Endodermal cell (in vitro differentiated cells): ENCODE results near the gene TOMM40L. TPM values are rescaled to one million over a fixed set of nuclear protein-coding genes. Genes with fewer than 3 reads are reported as not detected.

Source experiments
- DNase-seq: peaks from one replicate; pipeline ENCODE4 v3.0.0-alpha.2; 2017
- H3K27ac ChIP-seq: 2 replicates; pipeline ENCODE4 v1.5.1; 2013; ENCODE audit warnings: mild to moderate bottlenecking, low read depth, low read length, moderate library complexity
- H3K27me3 ChIP-seq: 2 replicates; pipeline ENCODE4 v1.6.1; 2013; ENCODE audit warnings: mild to moderate bottlenecking, low read length, moderate library complexity; ENCODE audit not compliant: insufficient read depth, control insufficient read depth, poor library complexity, severe bottlenecking
- H3K36me3 ChIP-seq: 2 replicates; pipeline ENCODE4 v1.7.0; 2013; ENCODE audit warnings: mild to moderate bottlenecking, low read length, moderate library complexity; ENCODE audit not compliant: control insufficient read depth, insufficient read depth
- H3K4me1 ChIP-seq: one replicate; pipeline ENCODE4 v1.7.0; 2013; ENCODE audit warnings: low read length; ENCODE audit not compliant: control insufficient read depth, insufficient read depth
- H3K4me3 ChIP-seq: 2 replicates; pipeline ENCODE4 v1.5.1; 2013; ENCODE audit warnings: mild to moderate bottlenecking, low read length, moderate library complexity
- H3K9ac ChIP-seq: 2 replicates; pipeline ENCODE4 v1.6.1; 2013; ENCODE audit warnings: mild to moderate bottlenecking, low read length, moderate library complexity; ENCODE audit not compliant: poor library complexity, severe bottlenecking; ENCODE audit errors: extremely low read depth
- H3K9me3 ChIP-seq: 2 replicates; pipeline ENCODE4 v1.6.1; 2013; ENCODE audit warnings: mild to moderate bottlenecking, low read length, moderate library complexity; ENCODE audit not compliant: control insufficient read depth
- H3K27ac Mint-ChIP-seq: 2 replicates; pipeline ENCODE4 v1.8.0; 2020; ENCODE audit warnings: mixed read lengths
- H3K27me3 Mint-ChIP-seq: 2 replicates; pipeline ENCODE4 v1.8.0; 2021; ENCODE audit warnings: mild to moderate bottlenecking, mixed read lengths; ENCODE audit not compliant: insufficient read depth
- H3K36me3 Mint-ChIP-seq: 2 replicates; pipeline ENCODE4 v1.8.0; 2020; ENCODE audit warnings: low read depth, mixed read lengths
- H3K4me1 Mint-ChIP-seq: 2 replicates; pipeline ENCODE4 v1.8.0; 2020; ENCODE audit warnings: mixed read lengths
- H3K4me3 Mint-ChIP-seq: 2 replicates; pipeline ENCODE4 v1.8.0; 2020; ENCODE audit warnings: mild to moderate bottlenecking, moderate library complexity, mixed read lengths
- H3K9me3 Mint-ChIP-seq: 2 replicates; pipeline ENCODE4 v1.8.0; 2020; ENCODE audit warnings: mild to moderate bottlenecking, mixed read lengths
- WGBS, 2 experiments: methylation state at CpG; one replicate each; pipeline versions ENCODE4 v1.1.5 to v1.1.7; 2013; ENCODE audit warnings: missing lambda C conversion rate in 2 of 2, mixed read lengths in 1 of 2; ENCODE audit not compliant: insufficient coverage in 1 of 2, insufficient read length in 1 of 2; 5-methylcytosine and 5-hydroxymethylcytosine counted together
- total RNA-seq, 2 donors: library from RNA; stranded (reverse); fragmentation: NEBNext Ultra II Directional in 1 of 2; extraction: Animal tissue kit (Norgen Biotek cat#: 25700) in 1 of 2; gene quantifications; 2 replicates in 1 of 2; 3 replicates in 1 of 2; pipeline ENCODE4 v1.2.1, GENCODE V29; 2021
- TF ChIP-seq, protein P1 (sequence below): fragments of 200-600 bp; sonication (generic); conservative IDR thresholded peaks from 2 replicates; pipeline ENCODE4 v1.5.0; 2021; ENCODE audit warnings: antibody characterized with exemption, mild to moderate bottlenecking

TOMM40L gene
- total RNA-seq, 2 donors from 2014 or later: 9.0 to 11.6 TPM

GRCh38 chr1:161196111-161196510, 29.7 kb upstream of the TOMM40L start:
- no peaks in the 10 kb centered on the region for H3K36me3 ChIP-seq
- peaks cover 8% of the 10 kb centered on the region for H3K4me1 ChIP-seq
- no peak for DNase-seq
- no peaks in the 10 kb centered on the region for H3K27me3 ChIP-seq
- H3K9ac ChIP-seq: no peak overlapping the region
- Mint-ChIP-seq H3K27me3 (no peaks in the 10 kb centered on the region), H3K4me3 (no peak overlapping the region), H3K9me3 (no peaks in the 10 kb centered on the region), H3K36me3 (no peaks in the 10 kb centered on the region), H3K4me1 (peaks cover 43% of the 10 kb centered on the region), H3K27ac (no peak overlapping the region)
- no peak overlapping the region for H3K27ac ChIP-seq
- TF ChIP-seq, protein P1, sequence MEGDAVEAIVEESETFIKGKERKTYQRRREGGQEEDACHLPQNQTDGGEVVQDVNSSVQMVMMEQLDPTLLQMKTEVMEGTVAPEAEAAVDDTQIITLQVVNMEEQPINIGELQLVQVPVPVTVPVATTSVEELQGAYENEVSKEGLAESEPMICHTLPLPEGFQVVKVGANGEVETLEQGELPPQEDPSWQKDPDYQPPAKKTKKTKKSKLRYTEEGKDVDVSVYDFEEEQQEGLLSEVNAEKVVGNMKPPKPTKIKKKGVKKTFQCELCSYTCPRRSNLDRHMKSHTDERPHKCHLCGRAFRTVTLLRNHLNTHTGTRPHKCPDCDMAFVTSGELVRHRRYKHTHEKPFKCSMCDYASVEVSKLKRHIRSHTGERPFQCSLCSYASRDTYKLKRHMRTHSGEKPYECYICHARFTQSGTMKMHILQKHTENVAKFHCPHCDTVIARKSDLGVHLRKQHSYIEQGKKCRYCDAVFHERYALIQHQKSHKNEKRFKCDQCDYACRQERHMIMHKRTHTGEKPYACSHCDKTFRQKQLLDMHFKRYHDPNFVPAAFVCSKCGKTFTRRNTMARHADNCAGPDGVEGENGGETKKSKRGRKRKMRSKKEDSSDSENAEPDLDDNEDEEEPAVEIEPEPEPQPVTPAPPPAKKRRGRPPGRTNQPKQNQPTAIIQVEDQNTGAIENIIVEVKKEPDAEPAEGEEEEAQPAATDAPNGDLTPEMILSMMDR: no peak
- 95 to 96% methylated on average over 4 to 7 of the region's 7 CpGs for WGBS, 2 experiments
- H3K4me3 ChIP-seq: no peak overlapping the region
- H3K9me3 ChIP-seq: no peaks in the 10 kb centered on the region

DNA sequence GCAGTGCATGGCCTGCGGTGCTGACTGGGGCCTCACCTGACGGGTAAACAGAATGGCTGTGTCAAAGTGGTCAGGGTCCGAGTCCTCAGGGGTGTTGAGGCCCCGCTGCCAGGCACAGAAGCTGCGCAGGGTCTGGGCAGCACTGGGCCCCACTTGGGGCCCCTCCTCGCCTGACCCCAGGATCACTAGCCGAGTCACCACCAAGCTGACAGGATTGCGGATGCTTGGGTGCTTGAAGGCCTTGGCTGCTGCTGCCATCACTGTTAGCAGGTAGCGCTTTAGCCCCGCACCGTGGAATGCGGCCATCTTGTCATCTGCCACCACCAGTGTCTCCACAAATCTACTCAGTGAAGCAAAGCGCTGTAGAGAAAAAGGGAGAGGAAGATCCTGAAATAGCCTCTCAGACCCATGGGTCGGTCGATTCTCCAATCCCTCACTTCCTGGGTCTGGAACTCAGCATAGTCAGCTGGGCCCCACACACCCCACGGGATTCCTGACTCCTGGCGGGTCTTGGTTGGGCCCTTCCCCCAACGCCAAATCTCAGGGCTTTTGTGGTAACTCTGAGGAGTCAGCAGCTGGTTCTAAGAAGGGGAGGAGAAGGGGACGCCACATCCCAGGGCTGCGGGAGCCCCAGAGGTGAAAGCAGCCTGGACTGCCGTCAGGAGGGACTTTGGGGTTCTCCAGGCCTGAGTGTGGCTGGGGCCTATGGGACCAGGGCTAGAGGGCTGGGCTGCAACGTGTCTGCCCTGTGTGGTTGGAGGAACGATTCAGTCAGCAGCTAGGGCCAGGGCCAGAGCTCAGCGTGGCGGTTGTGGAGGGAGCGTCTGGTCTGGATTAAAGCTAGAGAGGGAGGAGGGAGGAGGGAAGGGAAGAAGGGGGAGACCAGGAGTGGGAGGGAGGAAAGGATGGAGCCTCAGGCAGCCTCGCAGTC, 29.1 kb upstream of the TOMM40L start:
- Histone ChIP-seq H3K9ac (no peak overlapping the region), H3K36me3 (no peaks in the 10 kb centered on the region), H3K4me1 (peaks cover 13% of the 10 kb centered on the region), H3K4me3 (no peak overlapping the region), H3K27ac (peak overlapping the region; percentile 16), H3K27me3 (no peaks in the 10 kb centered on the region), H3K9me3 (no peaks in the 10 kb centered on the region)
- peak overlapping the region; percentile 31 for H3K4me3 Mint-ChIP-seq
- peak; percentile 57 for DNase-seq
- no peaks in the 10 kb centered on the region for H3K9me3 Mint-ChIP-seq
- H3K27me3 Mint-ChIP-seq: no peaks in the 10 kb centered on the region
- H3K36me3 Mint-ChIP-seq: no peaks in the 10 kb centered on the region
- peak overlapping the region; percentile 48 for H3K27ac Mint-ChIP-seq
- TF ChIP-seq, protein P1: no peak
- WGBS, 2 experiments: 84 to 88% methylated on average over 20 to 27 of the region's 27 CpGs
- H3K4me1 Mint-ChIP-seq: peaks cover 50% of the 10 kb centered on the region

GRCh38 chr1:161197560-161198193, 28.2 kb upstream of the TOMM40L start:
- Mint-ChIP-seq H3K9me3 (no peaks in the 10 kb centered on the region), H3K27ac (no peak overlapping the region), H3K4me3 (peak overlapping the region; percentile 31), H3K4me1 (peaks cover 50% of the 10 kb centered on the region), H3K27me3 (no peaks in the 10 kb centered on the region), H3K36me3 (peaks cover 2% of the 10 kb centered on the region)
- H3K27me3 ChIP-seq: no peaks in the 10 kb centered on the region
- no peak overlapping the region for H3K27ac ChIP-seq
- no peak overlapping the region for H3K9ac ChIP-seq
- WGBS, 2 experiments: 91 to 97% methylated on average over 4 to 11 of the region's 11 CpGs
- H3K9me3 ChIP-seq: no peaks in the 10 kb centered on the region
- no peaks in the 10 kb centered on the region for H3K36me3 ChIP-seq
- H3K4me1 ChIP-seq: peaks cover 15% of the 10 kb centered on the region
- TF ChIP-seq, protein P1: no peak
- no peak for DNase-seq
- H3K4me3 ChIP-seq: no peak overlapping the region
